ENCODE measurements around the gene GNAZ.

The GNAZ gene

DNA sequence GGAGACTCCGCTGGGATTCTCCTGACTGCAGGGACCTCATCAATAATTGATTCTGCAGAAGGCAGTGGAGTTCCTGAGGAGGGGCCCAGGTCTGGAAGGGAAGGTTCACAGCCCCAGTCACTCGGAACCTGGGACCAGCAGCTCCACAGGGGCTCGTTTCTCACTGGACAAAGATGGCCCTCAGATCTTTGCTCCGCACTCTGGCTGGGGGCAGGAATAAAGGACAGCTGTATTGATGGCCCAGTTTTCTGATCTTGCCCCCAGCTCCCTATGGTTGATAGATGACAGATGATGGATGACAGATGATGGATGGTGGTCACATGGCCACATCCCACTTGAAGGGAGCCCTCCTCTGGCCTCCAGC, 98.7 kb downstream of the GNAZ start:
- no peak for DNase-seq (ENCODE audit: low spot score)
- H3K36me3 ChIP-seq (ENCODE audit: low read depth), result no peaks in the 10 kb centered on the region
- no peaks in the 10 kb centered on the region for H3K4me1 ChIP-seq (ENCODE audit: insufficient read depth, poor library complexity, severe bottlenecking)
- no peak for TF ChIP-seq CTCF (IDR thresholded peaks at IDR 0.05; ENCODE audit: poor library complexity, severe bottlenecking)
- H3K27ac ChIP-seq (ENCODE audit: poor library complexity, severe bottlenecking), result no peak overlapping the region
- H3K4me3 ChIP-seq (ENCODE audit: severe bottlenecking), result no peak overlapping the region
- no peaks in the 10 kb centered on the region for H3K27me3 ChIP-seq (ENCODE audit: insufficient read depth, poor library complexity, severe bottlenecking)
- no peak for ATAC-seq (ENCODE audit: low read depth)
- H3K9me3 ChIP-seq (ENCODE audit: severe bottlenecking), result peaks cover 4% of the 10 kb centered on the region

All from RWPE2 (cell line).